AML-193 (cell line): ENCODE data around the gene FLRT2.

Experiments
- DNase-seq, 2 experiments: peaks; one replicate each; lab custom pipeline; 2025; lab: John Stamatoyannopoulos, UW

FLRT2 gene

GRCh38 chr14:85660243-85660922 lies 130.4 kb downstream of the FLRT2 start:
- DNase-seq = no peak

- DNase-seq = no peak
These were observed 132.2 kb downstream of the FLRT2 start for GRCh38 chr14:85662096-85662495.

GRCh38 chr14:85663256-85663655 lies 133.3 kb downstream of the FLRT2 start:
- no peak for DNase-seq

DNA sequence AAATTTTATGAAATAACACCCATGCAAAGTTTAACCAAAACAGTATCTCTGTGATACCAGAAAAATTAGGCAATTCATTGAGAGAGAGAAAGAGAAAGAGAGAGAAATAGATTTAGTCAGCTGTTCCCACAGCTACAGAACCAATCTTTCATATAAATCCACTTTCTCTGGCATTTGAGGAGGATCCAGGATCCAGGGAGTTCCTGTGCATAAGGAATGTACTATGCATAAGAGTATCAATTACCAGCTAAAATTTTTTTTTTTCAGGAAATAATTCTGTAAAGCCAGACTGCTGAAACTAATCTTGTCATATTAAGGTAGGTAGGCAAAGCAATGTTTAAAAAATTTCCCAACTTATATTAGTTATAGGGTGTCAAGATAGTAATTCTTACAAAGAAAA lies 133.7 kb downstream of the FLRT2 start:
- DNase-seq = no peak

GRCh38 chr14:85675957-85676356 lies 146.0 kb downstream of the FLRT2 start:
- DNase-seq = no peak

- no peak for DNase-seq
These were observed 157.0 kb downstream of the FLRT2 start for GRCh38 chr14:85686908-85687307.

- no peak for DNase-seq
These were observed 157.5 kb downstream of the FLRT2 start for GRCh38 chr14:85687456-85687855.

DNA sequence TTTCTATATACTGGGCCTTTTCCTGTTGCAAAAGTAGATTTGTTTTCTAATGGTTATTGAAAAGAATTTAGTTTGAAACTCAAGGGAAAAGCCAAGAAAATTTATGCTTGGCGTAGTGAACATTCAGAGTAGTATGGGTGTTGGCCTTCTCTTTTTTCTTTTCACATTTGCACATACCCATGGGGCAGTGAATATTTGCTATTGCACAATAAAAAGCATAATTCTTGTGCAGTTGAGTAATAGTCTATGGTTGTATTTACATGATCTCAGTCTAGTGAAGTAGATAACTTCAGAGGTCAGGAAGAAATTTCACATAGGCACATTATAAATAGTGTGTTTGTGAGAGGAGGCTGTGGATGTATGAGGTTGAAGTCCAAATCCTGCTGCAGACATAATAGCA lies 158.1 kb downstream of the FLRT2 start:
- DNase-seq = no peak

GRCh38 chr14:85695300-85695699 lies 165.4 kb downstream of the FLRT2 start:
- no peak for DNase-seq

DNA sequence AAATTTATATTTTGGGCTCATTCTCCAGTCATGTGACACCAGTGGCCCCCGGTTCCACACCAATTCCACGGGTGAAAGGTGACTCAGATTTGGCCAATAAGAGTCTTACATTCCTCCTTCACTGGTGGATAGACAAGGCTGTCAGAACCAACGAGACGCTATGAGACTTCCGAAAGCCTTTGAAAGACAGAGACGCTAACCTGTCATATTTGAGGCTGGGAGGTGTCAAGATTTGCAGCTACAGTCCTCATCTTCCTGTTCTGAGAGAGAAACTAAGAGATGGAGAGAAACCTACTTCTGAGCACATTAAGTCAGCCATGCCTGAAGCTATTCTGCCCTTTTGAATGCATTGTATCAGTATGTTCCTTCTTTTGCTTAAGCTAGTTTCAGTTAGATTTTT lies 171.2 kb downstream of the FLRT2 start:
- no peak for DNase-seq

DNA sequence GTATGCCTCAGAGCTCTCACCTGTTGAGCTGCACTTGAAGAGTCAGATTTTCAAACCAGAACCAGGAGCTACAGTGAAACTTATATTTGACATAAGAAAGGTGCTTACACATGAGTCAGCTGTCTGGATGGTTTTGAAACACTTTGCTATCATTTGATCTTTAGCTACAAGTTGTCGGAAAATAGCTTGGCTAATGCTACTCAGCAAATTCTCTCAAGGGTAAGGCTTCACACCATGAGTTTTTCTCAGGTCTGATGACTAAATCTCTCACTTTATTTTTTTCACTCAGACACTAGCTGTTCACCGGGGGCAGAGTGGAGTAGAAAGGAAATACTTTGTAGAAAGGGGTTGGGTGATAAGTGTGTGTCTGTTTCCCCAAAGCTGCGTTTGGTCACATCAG lies 171.8 kb downstream of the FLRT2 start:
- no peak for DNase-seq

- no peak for DNase-seq
These were observed 172.2 kb downstream of the FLRT2 start for GRCh38 chr14:85702191-85702590.

GRCh38 chr14:85702997-85703396 lies 173.1 kb downstream of the FLRT2 start:
- no peak for DNase-seq
